Prostate gland (tissue), 2 donors: Measurements from ENCODE around the gene COL25A1. TPM values are rescaled to one million over a fixed set of nuclear protein-coding genes. Genes with fewer than 3 reads are reported as not detected.

ENCODE experiments used
- DNase-seq: peaks from one replicate; pipeline ENCODE4 v3.0.0-alpha.2; 2019; ENCODE audit warnings: low spot score
- H3K27ac ChIP-seq, 2 donors: fragments of 200-600 bp; sonication (generic); 2 replicates each; pipeline ENCODE4 v1.5.1; 2017 to 2019
- H3K27me3 ChIP-seq: fragments of 200-600 bp; sonication (generic); replicated peaks from 2 replicates; pipeline ENCODE4 v1.5.1; 2019; ENCODE audit not compliant: insufficient read depth
- H3K36me3 ChIP-seq, 2 donors: fragments of 200-600 bp; sonication (generic); 1 replicate in 1 of 2; 2 replicates in 1 of 2; pipeline versions ENCODE4 v1.5.1 to v1.8.1; 2017 to 2019
- H3K4me1 ChIP-seq: fragments of 200-600 bp; sonication (generic); replicated peaks from 2 replicates; pipeline ENCODE4 v1.5.1; 2019
- H3K4me3 ChIP-seq, 2 donors: fragments of 200-600 bp; sonication (generic); 2 replicates each; pipeline ENCODE4 v1.5.1; 2017 to 2019
- H3K9me3 ChIP-seq: fragments of 200-600 bp; sonication (generic); 2 replicates; pipeline ENCODE4 v1.5.1; 2017
- POLR2A ChIP-seq: fragments of 450-650 bp; IDR thresholded peaks from one replicate; pipeline ENCODE4 v1.6.1; 2016; ENCODE audit warnings: antibody characterized with exemption, mild to moderate bottlenecking
- POLR2AphosphoS5 ChIP-seq: sonication (generic); formaldehyde crosslinking; IDR thresholded peaks from one replicate; pipeline ENCODE4 v1.6.1; 2017; ENCODE audit warnings: antibody characterized with exemption
- WGBS: methylation state at CpG from one replicate; pipeline ENCODE4 v1.1.5; 2018; 5-methylcytosine and 5-hydroxymethylcytosine counted together
- intact Hi-C: fragments of 100-400 bp; cut with DNase I; formaldehyde crosslinking; loops from one replicate; pipeline ENCODE4 v1.14.2; 2022
- total RNA-seq, 2 donors: library from RNA; depleted of rRNA; stranded (reverse); fragments of >200 nt; gene quantifications; one replicate each; pipeline ENCODE4 v1.1.0, GENCODE V29; 2016
- TF ChIP-seq, protein P1 (sequence below), 4 experiments: fragments of 200-600 bp in 2 of 4; fragments of 450-650 bp in 2 of 4; sonication (generic) in 2 of 4; IDR thresholded peaks; 1 replicate in 3 of 4; 2 replicates in 1 of 4; pipeline ENCODE4 v1.5.1; 2016 to 2019; ENCODE audit warnings: antibody characterized with exemption in 4 of 4, mild to moderate bottlenecking in 2 of 4, moderate library complexity in 2 of 4

COL25A1 gene
- total RNA-seq, 2 donors from 2014 or later: 0.73 to 2.8 TPM

DNA sequence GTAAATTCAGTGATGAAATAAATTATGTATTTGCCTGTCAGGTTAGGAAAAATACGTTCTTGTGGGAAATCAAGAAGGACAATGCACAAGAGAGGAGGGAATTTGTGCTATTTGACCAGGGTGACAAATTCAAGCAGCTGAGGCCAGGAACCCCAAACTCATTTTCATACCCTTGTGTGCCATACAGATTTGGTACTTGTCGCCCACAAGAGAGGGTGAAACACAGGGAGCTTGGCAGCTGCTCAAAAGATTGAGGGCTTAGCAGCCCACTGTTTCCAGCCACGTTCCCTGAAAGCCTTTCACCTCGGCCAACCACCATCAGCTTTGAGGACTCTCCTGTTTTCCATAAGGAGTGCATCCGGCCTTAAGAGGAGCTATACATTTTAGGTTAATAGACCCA is 111.2 kb downstream of the COL25A1 start:
- no peak for DNase-seq
- Histone ChIP-seq H3K36me3 (no peaks in the 10 kb centered on the region), H3K27ac (no peak overlapping the region), H3K4me3 (no peak overlapping the region), H3K4me1 (no peaks in the 10 kb centered on the region), H3K27me3 (no peaks in the 10 kb centered on the region), H3K9me3 (no peaks in the 10 kb centered on the region)
- TF ChIP-seq POLR2AphosphoS5 (no peak), POLR2A (no peak)
- TF ChIP-seq, protein P1, sequence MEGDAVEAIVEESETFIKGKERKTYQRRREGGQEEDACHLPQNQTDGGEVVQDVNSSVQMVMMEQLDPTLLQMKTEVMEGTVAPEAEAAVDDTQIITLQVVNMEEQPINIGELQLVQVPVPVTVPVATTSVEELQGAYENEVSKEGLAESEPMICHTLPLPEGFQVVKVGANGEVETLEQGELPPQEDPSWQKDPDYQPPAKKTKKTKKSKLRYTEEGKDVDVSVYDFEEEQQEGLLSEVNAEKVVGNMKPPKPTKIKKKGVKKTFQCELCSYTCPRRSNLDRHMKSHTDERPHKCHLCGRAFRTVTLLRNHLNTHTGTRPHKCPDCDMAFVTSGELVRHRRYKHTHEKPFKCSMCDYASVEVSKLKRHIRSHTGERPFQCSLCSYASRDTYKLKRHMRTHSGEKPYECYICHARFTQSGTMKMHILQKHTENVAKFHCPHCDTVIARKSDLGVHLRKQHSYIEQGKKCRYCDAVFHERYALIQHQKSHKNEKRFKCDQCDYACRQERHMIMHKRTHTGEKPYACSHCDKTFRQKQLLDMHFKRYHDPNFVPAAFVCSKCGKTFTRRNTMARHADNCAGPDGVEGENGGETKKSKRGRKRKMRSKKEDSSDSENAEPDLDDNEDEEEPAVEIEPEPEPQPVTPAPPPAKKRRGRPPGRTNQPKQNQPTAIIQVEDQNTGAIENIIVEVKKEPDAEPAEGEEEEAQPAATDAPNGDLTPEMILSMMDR (IDR thresholded peaks at IDR 0.05): no peak
- intact Hi-C loops: no loop called here
- 90% methylated on average over 5 of the region's 5 CpGs for WGBS

DNA sequence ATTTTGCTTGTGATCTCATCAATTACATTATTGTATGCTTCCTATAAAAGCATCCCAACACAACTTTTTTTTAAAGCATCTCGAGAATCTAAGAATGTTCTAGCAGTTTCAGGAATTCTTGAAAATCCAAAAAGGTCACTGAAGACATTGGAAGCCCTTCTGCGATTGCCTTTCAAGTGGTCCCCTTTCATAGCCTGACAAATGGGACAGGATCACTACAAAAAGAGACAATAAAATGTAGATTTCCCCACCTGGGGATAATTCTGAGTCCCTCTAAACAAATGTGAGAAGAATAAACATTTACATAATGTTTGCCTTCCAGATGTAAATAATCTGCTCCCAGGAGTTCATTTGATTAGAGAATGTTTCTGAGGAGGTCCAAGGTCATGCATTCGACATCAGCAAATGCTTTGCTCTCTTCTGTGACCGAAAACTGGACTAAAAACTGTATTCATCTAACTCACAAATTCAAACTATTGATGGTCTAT is 116.0 kb downstream of the COL25A1 start:
- no peak overlapping the region for H3K27ac ChIP-seq
- H3K4me1 ChIP-seq: no peaks in the 10 kb centered on the region
- WGBS: 91% methylated on average over 4 of the region's 4 CpGs
- TF ChIP-seq POLR2A (no peak), POLR2AphosphoS5 (no peak)
- H3K36me3 ChIP-seq: no peaks in the 10 kb centered on the region
- no peaks in the 10 kb centered on the region for H3K9me3 ChIP-seq
- no peak overlapping the region for H3K4me3 ChIP-seq
- intact Hi-C loops: no loop called here
- no peaks in the 10 kb centered on the region for H3K27me3 ChIP-seq
- DNase-seq: no peak

DNA sequence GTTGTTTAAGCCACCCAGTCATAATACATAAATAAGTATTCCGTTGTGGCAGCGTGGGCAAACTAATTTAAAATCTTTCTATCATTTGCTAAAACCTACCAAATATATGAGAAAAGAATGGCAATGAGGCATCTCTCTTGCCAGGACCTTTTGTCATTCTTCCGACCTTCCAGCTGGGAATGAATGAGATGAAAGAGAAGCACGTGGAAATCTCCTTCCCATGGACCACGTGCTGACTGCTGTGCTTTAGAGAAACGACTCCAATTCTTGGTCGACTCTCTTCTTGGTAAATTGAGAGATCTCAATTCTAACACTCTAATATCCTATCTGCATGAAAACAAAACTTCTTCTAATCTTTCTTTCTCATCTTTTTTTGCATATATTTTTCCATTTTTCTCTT is 116.5 kb downstream of the COL25A1 start:
- 82% methylated on average over 7 of the region's 7 CpGs for WGBS
- intact Hi-C loops: no loop called here

DNA sequence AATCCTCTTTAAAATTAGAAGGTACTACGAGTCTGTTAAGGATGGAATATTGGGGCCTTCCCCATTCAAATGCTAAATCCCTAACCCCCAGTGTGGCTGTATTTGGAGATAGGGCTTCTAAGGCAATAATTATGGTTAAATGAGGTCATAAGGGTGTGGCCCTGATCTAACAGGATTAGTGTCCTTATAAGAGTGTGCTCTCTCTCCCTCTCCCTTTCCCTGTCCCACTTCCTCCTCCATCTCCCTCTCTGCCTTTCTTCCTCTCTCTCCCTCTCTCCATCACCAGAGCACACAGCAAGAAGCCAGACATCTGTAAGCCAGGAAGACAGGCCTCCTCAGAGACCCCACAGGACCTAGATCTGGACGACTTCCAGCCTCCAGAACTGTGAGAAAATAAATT is 116.9 kb downstream of the COL25A1 start:
- Histone ChIP-seq H3K27me3 (no peaks in the 10 kb centered on the region), H3K9me3 (no peaks in the 10 kb centered on the region), H3K27ac (no peak overlapping the region), H3K4me3 (no peak overlapping the region), H3K36me3 (no peaks in the 10 kb centered on the region), H3K4me1 (no peaks in the 10 kb centered on the region)
- TF ChIP-seq, protein P1 (IDR thresholded peaks at IDR 0.05): no peak
- TF ChIP-seq POLR2AphosphoS5: no peak
- TF ChIP-seq POLR2A: no peak
- 87% methylated on average over 2 of the region's 2 CpGs for WGBS
- no peak for DNase-seq
- intact Hi-C loops: no loop called here

More for the DNA sequence above, 116.5 kb downstream of the COL25A1 start:
- TF ChIP-seq, protein P1 (IDR thresholded peaks at IDR 0.05): no peak
- no peak for TF ChIP-seq POLR2A
- TF ChIP-seq POLR2AphosphoS5: no peak
- no peaks in the 10 kb centered on the region for H3K36me3 ChIP-seq
- no peaks in the 10 kb centered on the region for H3K9me3 ChIP-seq
- DNase-seq: no peak
- no peaks in the 10 kb centered on the region for H3K27me3 ChIP-seq
- H3K27ac ChIP-seq: no peak overlapping the region
- no peaks in the 10 kb centered on the region for H3K4me1 ChIP-seq
- no peak overlapping the region for H3K4me3 ChIP-seq

DNA sequence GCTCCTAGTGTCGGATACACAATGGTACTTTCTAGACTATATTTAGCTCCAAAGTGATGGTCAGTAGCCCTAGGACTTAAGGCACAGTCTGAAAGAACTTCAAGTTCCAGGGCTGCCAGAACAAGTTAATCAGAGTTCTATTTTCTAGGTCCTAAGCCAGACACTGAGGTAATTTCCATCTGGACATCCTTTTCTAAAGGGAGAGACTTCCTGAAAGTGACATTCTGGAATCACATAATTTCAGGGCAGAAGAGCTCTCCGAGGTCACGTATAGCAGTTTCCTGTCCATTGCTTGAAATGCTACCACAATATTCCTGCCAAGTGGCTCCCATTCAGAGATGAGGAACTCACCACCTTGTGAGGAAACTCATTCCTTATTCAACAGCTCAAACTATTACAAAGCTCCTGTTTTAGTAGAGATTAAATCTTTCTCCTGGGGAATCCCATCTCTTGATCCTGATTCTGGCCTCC is 117.9 kb downstream of the COL25A1 start:
- Histone ChIP-seq H3K27ac (no peak overlapping the region), H3K4me1 (no peaks in the 10 kb centered on the region), H3K9me3 (no peaks in the 10 kb centered on the region), H3K36me3 (no peaks in the 10 kb centered on the region), H3K27me3 (no peaks in the 10 kb centered on the region), H3K4me3 (no peak overlapping the region)
- 52% methylated on average over 3 of the region's 3 CpGs for WGBS
- intact Hi-C loops: no loop called here
- TF ChIP-seq, protein P1 (IDR thresholded peaks at IDR 0.05): no peak
- no peak for TF ChIP-seq POLR2AphosphoS5
- TF ChIP-seq POLR2A: no peak
- DNase-seq: no peak
